ENCODE data around the gene CEP131.
A peak's percentile ranks its signal among the peaks of the same experiment; 100 is the strongest.

The CEP131 gene

GRCh38 chr17:81222906-81223761 lies at the start of gene CEP131:
Gene CEP131 (minus strand): TSS chr17:81222965. CDS start chr17:81220056, 2,909 bp downstream.
- DNase-seq (ENCODE audit: low read depth in 2 of 2, low spot score in 1 of 2): peak; percentile 98 to 99

- DNase-seq (ENCODE audit: low read depth in 2 of 2, low spot score in 1 of 2): no peak
Measured at GRCh38 chr17:81271226-81271625, 48.5 kb upstream of the CEP131 start.

DNA sequence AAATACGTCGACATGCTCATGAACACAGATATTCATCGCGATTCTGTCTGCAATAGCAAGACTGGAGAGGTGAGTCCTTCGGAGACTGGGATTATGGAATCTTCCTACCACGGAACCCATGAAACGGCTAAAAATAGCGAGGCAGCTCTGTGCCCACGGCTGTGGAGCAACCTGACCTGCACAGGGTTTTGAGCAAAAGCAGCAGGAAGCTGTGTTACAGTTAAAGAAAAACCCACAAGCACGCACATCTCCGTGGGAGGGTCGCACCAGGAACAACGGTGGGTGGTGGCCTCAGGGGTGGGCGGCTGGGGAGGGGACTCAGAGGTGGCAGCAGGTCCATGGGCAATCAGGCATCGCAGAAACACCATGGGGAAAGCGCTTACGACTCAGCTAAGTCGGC lies 47.5 kb upstream of the CEP131 start:
- no peak for DNase-seq (ENCODE audit: low read depth in 2 of 2, low spot score in 1 of 2)

GRCh38 chr17:81267390-81268067 lies 44.8 kb upstream of the CEP131 start:
- DNase-seq (ENCODE audit: low read depth in 2 of 2, low spot score in 1 of 2): no peak

GRCh38 chr17:81265576-81265975 lies 42.8 kb upstream of the CEP131 start:
- no peak for DNase-seq (ENCODE audit: low read depth in 2 of 2, low spot score in 1 of 2)

GRCh38 chr17:81264640-81265039 lies 41.9 kb upstream of the CEP131 start:
- no peak for DNase-seq (ENCODE audit: low read depth in 2 of 2, low spot score in 1 of 2)

DNA sequence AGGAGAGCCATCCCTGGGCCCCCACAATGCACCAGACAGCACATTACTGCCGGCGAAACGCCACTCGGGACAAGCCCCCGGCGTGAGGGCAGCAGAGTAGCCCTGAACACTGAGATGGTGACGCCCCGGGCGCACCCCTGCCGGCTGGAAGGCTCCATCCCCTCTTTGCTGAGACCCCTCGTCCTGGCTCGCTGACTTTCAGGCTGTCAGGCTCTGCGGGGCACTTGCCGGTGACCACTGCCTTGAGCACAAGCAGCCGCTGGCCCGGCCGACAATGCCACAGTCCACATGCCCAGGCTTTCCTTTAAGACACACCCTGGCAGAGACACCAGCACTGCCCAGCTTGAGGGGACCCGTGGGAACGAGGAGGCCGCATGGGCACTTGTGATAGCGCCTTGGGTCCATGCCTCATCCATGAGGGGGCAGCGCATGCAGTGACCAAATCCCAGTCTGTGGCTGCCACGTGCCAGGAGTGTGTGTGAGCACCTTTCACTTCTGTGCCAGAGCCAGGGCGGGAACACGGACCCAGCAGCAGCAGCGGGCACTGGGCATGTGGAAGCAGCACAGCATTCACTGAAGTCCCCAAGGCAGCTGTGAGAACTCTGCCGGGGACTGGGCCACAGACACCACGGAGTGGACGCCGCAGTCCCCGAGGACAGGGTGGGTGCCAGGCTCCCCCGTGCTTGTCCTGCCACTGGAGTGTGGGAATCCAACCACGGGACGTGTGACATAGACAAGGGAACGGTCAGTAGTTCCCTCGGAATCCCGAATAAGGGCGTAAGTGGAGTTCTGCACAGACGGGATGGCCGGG lies 40.8 kb upstream of the CEP131 start:
- DNase-seq (ENCODE audit: low read depth in 2 of 2, low spot score in 1 of 2): no peak

DNA sequence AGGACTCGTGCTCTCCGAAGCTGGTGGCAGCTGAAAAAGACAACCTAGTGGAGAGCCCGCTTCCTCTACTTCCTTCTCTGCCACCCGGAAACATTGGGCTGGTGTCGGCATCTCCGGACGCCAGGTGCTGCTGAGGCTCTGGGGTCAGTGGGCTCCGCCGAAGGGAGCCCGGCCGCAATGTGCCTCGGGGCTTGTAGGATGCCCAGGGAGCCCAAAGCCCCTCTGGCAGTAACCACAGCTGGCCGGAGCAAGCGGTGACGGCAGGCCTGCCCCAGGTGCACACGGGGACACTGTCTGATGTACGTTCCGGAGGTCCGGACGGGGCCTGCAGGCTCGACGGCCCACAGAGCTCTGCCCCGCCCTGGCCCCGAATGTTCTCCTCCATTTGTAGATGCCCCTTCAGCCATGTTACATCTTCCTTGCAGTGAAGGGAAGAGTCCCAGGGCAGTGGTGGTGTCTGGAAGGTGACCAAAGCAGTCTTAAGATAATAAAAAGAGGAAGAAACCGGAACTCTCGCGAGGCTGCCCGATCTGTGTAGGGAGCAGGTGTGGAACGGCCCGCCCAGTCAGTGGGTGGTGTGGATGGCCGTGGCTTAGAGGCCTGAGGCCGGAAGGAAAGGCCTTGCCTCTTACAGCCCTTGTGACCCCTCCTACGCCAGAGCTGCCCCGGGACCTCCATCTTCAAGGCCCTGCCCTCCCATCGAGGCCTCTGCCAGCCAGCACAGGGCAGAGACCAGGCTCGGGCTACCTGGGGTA lies 39.0 kb upstream of the CEP131 start:
- DNase-seq (ENCODE audit: low read depth in 2 of 2, low spot score in 1 of 2): no peak

DNA sequence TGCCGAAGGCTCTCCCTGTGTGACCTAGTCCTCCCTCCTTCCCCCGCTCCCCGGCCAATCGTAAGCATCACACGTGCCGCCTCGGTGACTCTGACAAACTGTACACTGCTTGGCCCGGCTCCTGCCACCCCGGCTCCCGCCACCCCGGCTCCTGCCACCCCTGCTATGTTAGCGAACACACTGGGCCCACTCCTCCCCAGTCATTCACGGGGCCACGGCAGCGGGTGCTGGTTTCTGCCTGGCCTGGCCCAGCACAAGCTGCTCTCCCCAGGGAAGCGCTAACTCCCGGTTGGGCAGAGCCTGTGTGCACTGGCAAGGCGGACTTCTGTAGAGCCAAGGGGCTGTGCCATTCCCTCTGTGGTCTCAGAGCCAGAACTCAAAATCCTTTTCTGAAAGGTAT lies 38.3 kb upstream of the CEP131 start:
- no peak for DNase-seq (ENCODE audit: low read depth in 2 of 2, low spot score in 1 of 2)

DNA sequence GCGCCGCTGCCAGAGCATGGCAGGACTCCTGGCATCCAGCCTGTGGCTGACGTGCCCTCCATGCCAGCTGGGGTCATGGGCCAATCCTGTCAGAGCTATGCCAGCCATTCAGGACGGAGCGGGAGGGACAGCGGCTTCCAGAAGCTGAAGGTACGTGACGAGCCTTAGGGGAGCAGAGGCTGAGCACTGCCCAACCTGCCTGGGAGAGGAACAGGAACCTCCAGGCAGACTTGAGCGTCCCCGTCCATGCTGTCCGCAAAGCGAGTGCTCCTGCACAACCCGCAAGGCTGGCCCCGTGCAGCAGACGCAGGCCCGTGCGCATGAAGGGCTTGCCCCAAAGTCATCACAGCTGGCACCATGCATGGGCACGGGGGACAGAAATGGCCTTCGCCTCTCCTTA lies 37.9 kb upstream of the CEP131 start:
- no peak for DNase-seq (ENCODE audit: low read depth in 2 of 2, low spot score in 1 of 2)

- no peak for DNase-seq (ENCODE audit: low read depth in 2 of 2, low spot score in 1 of 2)
Measured at GRCh38 chr17:81260171-81260570, 37.4 kb upstream of the CEP131 start.

GRCh38 chr17:81259058-81259605 lies 36.4 kb upstream of the CEP131 start:
- no peak for DNase-seq (ENCODE audit: low read depth in 2 of 2, low spot score in 1 of 2)

- no peak for DNase-seq (ENCODE audit: low read depth in 2 of 2, low spot score in 1 of 2)
Measured at GRCh38 chr17:81258292-81258691, 35.5 kb upstream of the CEP131 start.

GRCh38 chr17:81257533-81257932 lies 34.8 kb upstream of the CEP131 start:
- DNase-seq (ENCODE audit: low read depth in 2 of 2, low spot score in 1 of 2): no peak

- DNase-seq (ENCODE audit: low read depth in 2 of 2, low spot score in 1 of 2): no peak
Measured at GRCh38 chr17:81256616-81257015, 33.9 kb upstream of the CEP131 start.

GRCh38 chr17:81254955-81255717 lies 32.4 kb upstream of the CEP131 start:
- DNase-seq (ENCODE audit: low read depth in 2 of 2, low spot score in 1 of 2): no peak

DNA sequence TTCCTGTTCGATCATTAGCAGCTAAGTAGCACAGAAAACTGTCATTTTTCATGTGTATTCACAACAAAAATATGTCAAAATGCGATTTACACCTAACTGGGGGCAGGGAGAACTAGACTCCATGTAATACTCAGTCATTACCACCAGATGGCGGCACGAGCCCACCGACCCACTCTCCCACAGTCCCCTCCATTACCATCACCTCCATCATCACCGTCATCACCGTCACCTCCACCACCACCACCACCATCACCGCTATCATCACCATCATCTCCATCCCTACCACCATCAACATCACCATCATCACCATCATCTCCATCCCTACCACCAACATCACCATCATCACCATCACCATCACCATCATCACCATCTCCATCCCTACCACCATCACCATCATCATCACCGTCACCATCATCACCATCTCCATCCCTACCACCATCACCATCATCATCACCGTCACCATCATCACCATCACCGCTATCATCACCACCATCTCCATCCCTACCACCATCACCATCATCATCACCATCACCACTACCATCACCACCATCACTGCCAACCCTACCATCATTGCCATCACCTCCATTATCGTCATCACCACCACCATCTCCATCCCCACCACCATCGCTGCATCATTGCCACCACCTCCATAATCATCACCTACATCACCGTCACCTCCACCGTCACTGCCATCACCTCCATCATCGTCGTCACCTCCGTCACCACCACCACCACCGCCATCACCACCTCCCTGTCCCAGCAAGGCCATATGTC lies 30.8 kb upstream of the CEP131 start:
- DNase-seq (ENCODE audit: low read depth in 2 of 2, low spot score in 1 of 2): peak; percentile 30 to 46

GRCh38 chr17:81252987-81253329 lies 30.2 kb upstream of the CEP131 start:
- no peak for DNase-seq (ENCODE audit: low read depth in 2 of 2, low spot score in 1 of 2)

- no peak for DNase-seq (ENCODE audit: low read depth in 2 of 2, low spot score in 1 of 2)
Measured at GRCh38 chr17:81252326-81252986, 29.7 kb upstream of the CEP131 start.
